Gastrocnemius medialis (tissue), 4 donors: Measurements from ENCODE around the gene TMEM178A.

Experiments
- CTCF ChIP-seq, 5 experiments: fragments of 450-650 bp in 3 of 5; fragments of 200-600 bp in 2 of 5; sonication (generic) in 2 of 5; IDR thresholded peaks in 4 of 5; conservative IDR thresholded peaks in 1 of 5; 1 replicate in 4 of 5; 2 replicates in 1 of 5; pipeline ENCODE4 v1.5.1; 2016 to 2019; ENCODE audit warnings: antibody characterized with exemption in 5 of 5, mild to moderate bottlenecking in 3 of 5, moderate library complexity in 3 of 5
- POLR2A ChIP-seq, 2 donors: fragments of 450-650 bp; IDR thresholded peaks; one replicate each; pipeline ENCODE4 v1.6.1; 2017; ENCODE audit warnings: antibody characterized with exemption in 2 of 2, mild to moderate bottlenecking in 2 of 2, moderate library complexity in 2 of 2

- TF ChIP-seq POLR2A (IDR thresholded peaks at IDR 0.05) (no peak), CTCF (IDR thresholded peaks at IDR 0.05 in 4 of 5, conservative IDR thresholded peaks at IDR 0.05 in 1 of 5) (no peak)
Measured at GRCh38 chr2:39636306-39636705, 29.4 kb upstream of the TMEM178A start.
